GM12878 (cell line): ENCODE data around the gene MCOLN2. TPM values are rescaled to one million over a fixed set of nuclear protein-coding genes. Genes with fewer than 3 reads are reported as not detected.

Experiments
- ATAC-seq: fragments of 200-7000 bp; cut with Tn5 transposase; 3 replicates; pipeline ENCODE4 v1.9.1; 2020; ENCODE audit warnings: mild to moderate bottlenecking, moderate library complexity
- BruUV-seq: library from RNA; stranded (reverse); fragments of 400-500 nt; replicated peaks from 2 replicates; lab custom pipeline; 2021; lab: Mats Ljungman, UMichigan
- CTCF ChIA-PET: fragments of 300-600 bp; sonication (Branson Sonifier 250); formaldehyde crosslinking; extraction: SDS; loops from one replicate; lab custom pipeline; 2021; ENCODE audit warnings: inconsistent platforms; lab: Yijun Ruan, JAX
- POLR2A ChIA-PET: fragments of 350-600 bp; formaldehyde crosslinking; extraction: SDS; loops from one replicate; lab custom pipeline; 2021; ENCODE audit warnings: inconsistent platforms; lab: Charles Lee
- RAD21 ChIA-PET: fragments of 300-600 bp; sonication (Branson Sonifier 250); formaldehyde crosslinking; loops from one replicate; lab custom pipeline; 2023; ENCODE audit warnings: antibody characterized with exemption; ENCODE audit not compliant: unreplicated experiment; lab: Charles Lee
- SMC1A ChIA-PET: fragments of 300-600 bp; sonication (Branson Sonifier 250); formaldehyde crosslinking; loops from one replicate; lab custom pipeline; 2023; ENCODE audit not compliant: unreplicated experiment, uncharacterized antibody; lab: Charles Lee
- DNase-seq: peaks from one replicate; pipeline ENCODE4 v3.0.0-alpha.2; 2011; ENCODE audit warnings: low read depth, low spot score
- FAIRE-seq: peaks from 3 replicates; lab custom pipeline; 2011; peaks lifted over from hg19 to GRCh38; lab: Jason Lieb, UNC
- H2AFZ ChIP-seq: 2 replicates; pipeline ENCODE4 v1.6.0; 2011; ENCODE audit warnings: low read depth, low read length, control low read depth; ENCODE audit not compliant: control insufficient read depth
- H3K27ac ChIP-seq: 2 replicates; pipeline ENCODE4 v1.5.1; 2011; ENCODE audit warnings: control low read depth; ENCODE audit not compliant: control insufficient read depth, insufficient read depth
- H3K27me3 ChIP-seq, 2 experiments: replicated peaks in 1 of 2; 2 replicates each; pipeline versions ENCODE4 v1.6.0 to v1.6.1; 2011; ENCODE audit warnings: low read length in 1 of 2; ENCODE audit not compliant: control insufficient read depth in 2 of 2, insufficient read depth in 2 of 2
- H3K36me3 ChIP-seq, 2 experiments: 2 replicates each; pipeline ENCODE4 v1.5.1; 2011; ENCODE audit warnings: low read length in 1 of 2; ENCODE audit not compliant: control insufficient read depth in 2 of 2, insufficient read depth in 2 of 2
- H3K4me1 ChIP-seq: 2 replicates; pipeline ENCODE4 v1.6.1; 2011; ENCODE audit warnings: mild to moderate bottlenecking, low read length, moderate library complexity, mixed read lengths; ENCODE audit not compliant: control insufficient read depth, insufficient read depth
- H3K4me2 ChIP-seq: 2 replicates; pipeline ENCODE4 v1.6.0; 2011; ENCODE audit warnings: control low read depth; ENCODE audit not compliant: control insufficient read depth, insufficient read depth
- H3K4me3 ChIP-seq: fragments of 200-600 bp; sonication (generic); 2 replicates; pipeline ENCODE4 v1.5.1; 2016
- H3K79me2 ChIP-seq: 2 replicates; pipeline ENCODE4 v1.6.0; 2011; ENCODE audit warnings: low read length; ENCODE audit not compliant: control insufficient read depth, insufficient read depth
- H3K9ac ChIP-seq: 2 replicates; pipeline ENCODE4 v1.8.0; 2011; ENCODE audit warnings: low read length, control low read depth, mixed read lengths; ENCODE audit not compliant: control insufficient read depth, insufficient read depth
- H3K9me3 ChIP-seq: replicated peaks from 3 replicates; pipeline ENCODE4 v1.5.1; 2011; ENCODE audit warnings: mild to moderate bottlenecking, low read length; ENCODE audit not compliant: control insufficient read depth, insufficient read depth
- H4K20me1 ChIP-seq: 2 replicates; pipeline ENCODE4 v1.6.0; 2011; ENCODE audit not compliant: control insufficient read depth, insufficient read depth
- CHD1 ChIP-seq: IDR thresholded peaks from 2 replicates; pipeline ENCODE4 v1.6.1; 2012; ENCODE audit warnings: low read depth, low read length, improper control_type of control experiment
- CREM ChIP-seq: IDR thresholded peaks from 2 replicates; pipeline ENCODE4 v1.6.1; 2014; ENCODE audit warnings: antibody characterized with exemption, low read depth
- ETV6 ChIP-seq, 2 experiments: fragments of 450-650 bp in 1 of 2; IDR thresholded peaks in 1 of 2; conservative IDR thresholded peaks in 1 of 2; 2 replicates each; pipeline ENCODE4 v1.6.1; 2014; ENCODE audit warnings: antibody characterized with exemption in 1 of 2, borderline replicate concordance in 1 of 2, low read depth in 1 of 2, mild to moderate bottlenecking in 1 of 2, moderate library complexity in 1 of 2
- IKZF2 ChIP-seq, 2 experiments: fragments of 450-650 bp; IDR thresholded peaks; 2 replicates each; pipeline ENCODE4 v1.6.1; 2017; ENCODE audit warnings: mild to moderate bottlenecking in 2 of 2, moderate library complexity in 2 of 2
- IRF3 ChIP-seq: fragments of 450-650 bp; IDR thresholded peaks from 2 replicates; pipeline ENCODE4 v1.6.1; 2014; ENCODE audit warnings: mild to moderate bottlenecking
- MTA2 ChIP-seq: fragments of 450-650 bp; IDR thresholded peaks from 2 replicates; pipeline ENCODE4 v1.6.1; 2016; ENCODE audit warnings: low read depth, mild to moderate bottlenecking, moderate library complexity
- MYC ChIP-seq: IDR thresholded peaks from 2 replicates; pipeline ENCODE4 v1.6.1; 2011; ENCODE audit warnings: mild to moderate bottlenecking, low read length, moderate library complexity, inconsistent platforms; ENCODE audit not compliant: insufficient read depth, insufficient replicate concordance, insufficient read length, severe bottlenecking
- NRF1 ChIP-seq: conservative IDR thresholded peaks from 2 replicates; pipeline ENCODE4 v1.6.1; 2011; ENCODE audit warnings: mild to moderate bottlenecking, low read depth, low read length, improper control_type of control experiment
- POLR2AphosphoS2 ChIP-seq: IDR thresholded peaks from 2 replicates; pipeline ENCODE4 v1.6.1; 2011; ENCODE audit warnings: low read depth, mild to moderate bottlenecking, low read length, improper control_type of control experiment, moderate library complexity
- POLR2AphosphoS5 ChIP-seq: IDR thresholded peaks from 2 replicates; pipeline ENCODE4 v1.6.1; 2011; ENCODE audit warnings: mild to moderate bottlenecking, low read length, inconsistent platforms
- RELB ChIP-seq: fragments of 450-650 bp; IDR thresholded peaks from 2 replicates; pipeline ENCODE4 v1.6.1; 2017; ENCODE audit warnings: low read depth, mild to moderate bottlenecking, moderate library complexity
- RUNX3 ChIP-seq: IDR thresholded peaks from 2 replicates; pipeline ENCODE4 v1.6.1; 2012; ENCODE audit warnings: low read length, inconsistent platforms
- SIX5 ChIP-seq: IDR thresholded peaks from 2 replicates; pipeline ENCODE4 v1.6.1; 2011; ENCODE audit warnings: mild to moderate bottlenecking, low read depth, low read length, moderate library complexity; ENCODE audit not compliant: severe bottlenecking
- STAT3 ChIP-seq: IDR thresholded peaks from 2 replicates; pipeline ENCODE4 v1.6.1; 2011; ENCODE audit warnings: low read depth, low read length, improper control_type of control experiment
- ZNF687 ChIP-seq: fragments of 450-650 bp; IDR thresholded peaks from 2 replicates; pipeline ENCODE4 v1.6.1; 2017; ENCODE audit warnings: mild to moderate bottlenecking, moderate library complexity
- WGBS: methylation state at CpG from one replicate; pipeline ENCODE4 v1.1.6; 2016; ENCODE audit warnings: low lambda C conversion rate; ENCODE audit not compliant: insufficient replicate concordance, insufficient coverage; ENCODE audit errors: missing lambda C conversion rate; 5-methylcytosine and 5-hydroxymethylcytosine counted together
- in situ Hi-C: fragments of 300-500 bp; cut with MboI; formaldehyde crosslinking; loops from 9 replicates; pipeline ENCODE4 v1.14.3; 2018; ENCODE audit warnings: mixed read lengths
- intact Hi-C: fragments of 100-400 bp; cut with micrococcal nuclease; formaldehyde crosslinking; loops from one replicate; pipeline ENCODE4 v1.14.2; 2022; ENCODE audit not compliant: unreplicated experiment
- polyA plus RNA-seq, 11 experiments: library from polyadenylated mRNA; depleted of rRNA in 4 of 11; unstranded in 6 of 11; stranded (reverse) in 5 of 11; fragments of >200 nt; fragmentation: Nextera tagmentation in 4 of 11; fragmentation: Illumina TruSeq in 1 of 11; extraction: Ambion mirVana in 4 of 11; extraction: Trizol in 1 of 11; gene quantifications; 1 replicate in 1 of 11; 2 replicates in 10 of 11; pipeline versions ENCODE4 v1.2.1 to v1.2.3, GENCODE V29; 2011 to 2016; ENCODE audit warnings: inconsistent platforms in 2 of 11, missing spikeins in 2 of 11, low read depth in 1 of 11
- total RNA-seq, 4 experiments: library from RNA; depleted of rRNA in 3 of 4; stranded (reverse); fragments of >200 nt in 3 of 4; fragmentation: Illumina TruSeq in 1 of 4; extraction: Trizol in 1 of 4; gene quantifications; 2 replicates each; pipeline versions ENCODE4 v1.2.1 to v1.2.3, GENCODE V29; 2013 to 2021

The MCOLN2 gene
- total and polyA plus RNA-seq, 10 of the 15 experiments (the other 5 are each of a cell fraction or from before 2014, with no cell fraction given): 25.9 to 233 (median 109) TPM

- TF ChIP-seq IRF3 (no peak), MYC (no peak), NRF1 (no peak), MTA2 (no peak), ZNF687 (no peak)
- TF ChIP-seq, all 136 proteins: peak for 0
Measured at GRCh38 chr1:84928979-84929378, 67.9 kb downstream of the MCOLN2 start (continued).

- intact Hi-C loops: no loop called here
- DNase-seq (no peak), FAIRE-seq (no peak), ATAC-seq (0 out of 3 replicates have a peak, but pooled peaks have one; percentile 6)
- Histone ChIP-seq H3K27ac (no peak overlapping the region), H3K27me3 (no peaks in the 10 kb centered on the region), H3K79me2 (no peaks in the 10 kb centered on the region), H4K20me1 (no peaks in the 10 kb centered on the region), H3K9ac (no peak overlapping the region), H3K4me1 (no peaks in the 10 kb centered on the region), H2AFZ (no peak overlapping the region), H3K4me3 (no peak overlapping the region), H3K4me2 (no peak overlapping the region), H3K9me3 (no peaks in the 10 kb centered on the region), H3K36me3 (peaks cover 0 to 12% of the 10 kb centered on the region in 2 experiments; a peak in 2 of 4 replicates)
- ChIA-PET RAD21 (interaction anchor here (1.0 to 1.1 kb wide), 2 partner anchors 21 to 331 kb away, joined by 3 to 5 read pairs; no protein-coding TSS in a partner anchor), SMC1A (interaction anchor here (0.7 to 2.0 kb wide), 5 partner anchors 10 to 139 kb away, joined by 4 to 9 read pairs (median 4); no protein-coding TSS in a partner anchor), CTCF (interaction anchor here (0.7 to 4.3 kb wide), 6 partner anchors 12 to 331 kb away, joined by 3 to 30 read pairs (median 5); no protein-coding TSS in a partner anchor), POLR2A (no interaction called here)
- in situ Hi-C loops: no loop called here
- BruUV-seq: no TSS peak
- WGBS: 72% methylated on average over 3 of the region's 3 CpGs
- TF ChIP-seq RUNX3 (no peak), POLR2AphosphoS5 (0 out of 2 replicates have a peak, but pooled peaks have one; percentile 31), STAT3 (no peak), IKZF2 (IDR thresholded peaks at IDR 0.05) (no peak), RELB (no peak), SIX5 (no peak), POLR2AphosphoS2 (no peak), ETV6 (conservative IDR thresholded peaks at IDR 0.05 in 1 of 2, IDR thresholded peaks at IDR 0.05 in 1 of 2; ENCODE audit: borderline replicate concordance in 1 of 2, low read depth in 1 of 2) (no peak), CHD1 (no peak), CREM (no peak)
Measured at GRCh38 chr1:84923317-84923716, 73.6 kb downstream of the MCOLN2 start.
